DND-41 (cell line): ENCODE measurements around the gene NRSN1.

Source experiments
- CTCF ChIP-seq: IDR thresholded peaks from 2 replicates; pipeline ENCODE4 v1.5.1; 2012; ENCODE audit warnings: borderline replicate concordance, low read length, moderate library complexity, mild to moderate bottlenecking; ENCODE audit not compliant: poor library complexity, severe bottlenecking; ENCODE audit errors: extremely low read depth
- EZH2 ChIP-seq: IDR thresholded peaks from 3 replicates; pipeline ENCODE4 v1.6.1; 2012; ENCODE audit warnings: borderline replicate concordance, low read depth, mild to moderate bottlenecking, moderate library complexity, low read length, inconsistent platforms; ENCODE audit not compliant: severe bottlenecking

- TF ChIP-seq CTCF (no peak), EZH2 (no peak)
Measured at GRCh38 chr6:24126586-24127192, 674 bp downstream of the NRSN1 start.
